Measurements from ENCODE around the gene WDR35. TPM values are rescaled to one million over a fixed set of nuclear protein-coding genes. Genes with fewer than 3 reads are reported as not detected.
A peak's percentile ranks its signal among the peaks of the same experiment; 100 is the strongest.

The WDR35 gene
- total RNA-seq, 1 experiment from 2014 or later: 17.5 TPM

GRCh38 chr2:19890104-19890503, 99.8 kb downstream of the WDR35 start:
- Mint-ChIP-seq H3K36me3 (ENCODE audit: insufficient read depth, unreplicated experiment) (peaks cover 11% of the 10 kb centered on the region), H3K9me3 (ENCODE audit: unreplicated experiment) (no peaks in the 10 kb centered on the region), H3K4me3 (ENCODE audit: unreplicated experiment) (no peak overlapping the region), H3K27me3 (ENCODE audit: insufficient read depth, unreplicated experiment) (no peaks in the 10 kb centered on the region), H3K4me1 (ENCODE audit: insufficient read depth, unreplicated experiment) (peaks cover 20% of the 10 kb centered on the region), H3K27ac (ENCODE audit: low read depth, unreplicated experiment) (peak overlapping the region; percentile 27)
- no peak for TF ChIP-seq CTCF (IDR thresholded peaks at IDR 0.05; ENCODE audit: unreplicated experiment)
- DNase-seq (ENCODE audit: unreplicated experiment): no peak
- POLR2A ChIA-PET: interaction anchor here (0.6 to 1.5 kb wide), 2 partner anchors 10 to 463 kb away, joined by 3 to 7 read pairs; no protein-coding TSS in a partner anchor
- CTCF ChIA-PET: no interaction called here
- intact Hi-C loops (cut with micrococcal nuclease): no loop called here
- no TSS peak for BruUV-seq (replicated peaks)

- intact Hi-C loops (cut with micrococcal nuclease): no loop called here
- Mint-ChIP-seq H3K4me1 (ENCODE audit: insufficient read depth, unreplicated experiment) (peaks cover 14% of the 10 kb centered on the region), H3K9me3 (ENCODE audit: unreplicated experiment) (no peaks in the 10 kb centered on the region), H3K27ac (ENCODE audit: low read depth, unreplicated experiment) (no peak overlapping the region), H3K4me3 (ENCODE audit: unreplicated experiment) (no peak overlapping the region), H3K27me3 (ENCODE audit: insufficient read depth, unreplicated experiment) (no peaks in the 10 kb centered on the region), H3K36me3 (ENCODE audit: insufficient read depth, unreplicated experiment) (peaks cover 4% of the 10 kb centered on the region)
- CTCF ChIA-PET: interaction anchor here (0.8 to 1.3 kb wide), 2 partner anchors 9 to 15 kb away, joined by 4 read pairs; no protein-coding TSS in a partner anchor
- POLR2A ChIA-PET: interaction anchor here (1.5 kb wide), 1 partner anchor 11 kb away, joined by 7 read pairs; no protein-coding TSS in a partner anchor
- TF ChIP-seq CTCF (IDR thresholded peaks at IDR 0.05; ENCODE audit: unreplicated experiment): no peak
- BruUV-seq (replicated peaks): no TSS peak
- DNase-seq (ENCODE audit: unreplicated experiment): no peak
Measured at GRCh38 chr2:19888831-19889230, 101.1 kb downstream of the WDR35 start.

- BruUV-seq (replicated peaks): no TSS peak
- Mint-ChIP-seq H3K4me1 (ENCODE audit: insufficient read depth, unreplicated experiment) (peaks cover 14% of the 10 kb centered on the region), H3K27ac (ENCODE audit: low read depth, unreplicated experiment) (no peak overlapping the region), H3K36me3 (ENCODE audit: insufficient read depth, unreplicated experiment) (peaks cover 4% of the 10 kb centered on the region), H3K4me3 (ENCODE audit: unreplicated experiment) (no peak overlapping the region), H3K27me3 (ENCODE audit: insufficient read depth, unreplicated experiment) (no peaks in the 10 kb centered on the region), H3K9me3 (ENCODE audit: unreplicated experiment) (no peaks in the 10 kb centered on the region)
- DNase-seq (ENCODE audit: unreplicated experiment): no peak
- intact Hi-C loops (cut with micrococcal nuclease): no loop called here
- CTCF ChIA-PET: interaction anchor here (0.6 to 1.3 kb wide), 2 partner anchors 11 to 26 kb away, joined by 3 to 4 read pairs; no protein-coding TSS in a partner anchor
- POLR2A ChIA-PET: interaction anchor here (2.5 kb wide), 1 partner anchor 11 kb away, joined by 10 read pairs; no protein-coding TSS in a partner anchor
- no peak for TF ChIP-seq CTCF (IDR thresholded peaks at IDR 0.05; ENCODE audit: unreplicated experiment)
Measured at GRCh38 chr2:19887510-19887909, 102.4 kb downstream of the WDR35 start.

- H3K4me1 Mint-ChIP-seq (ENCODE audit: insufficient read depth, unreplicated experiment): peaks cover 14% of the 10 kb centered on the region
- H3K36me3 Mint-ChIP-seq (ENCODE audit: insufficient read depth, unreplicated experiment): peaks cover 1% of the 10 kb centered on the region
- H3K27me3 Mint-ChIP-seq (ENCODE audit: insufficient read depth, unreplicated experiment): no peaks in the 10 kb centered on the region
- no peak overlapping the region for H3K4me3 Mint-ChIP-seq (ENCODE audit: unreplicated experiment)
- H3K27ac Mint-ChIP-seq (ENCODE audit: low read depth, unreplicated experiment): peak overlapping the region; percentile 43
- no peak for TF ChIP-seq CTCF (IDR thresholded peaks at IDR 0.05; ENCODE audit: unreplicated experiment)
- H3K9me3 Mint-ChIP-seq (ENCODE audit: unreplicated experiment): no peaks in the 10 kb centered on the region
- intact Hi-C loops (cut with micrococcal nuclease): no loop called here
- peak; percentile 48 for DNase-seq (ENCODE audit: unreplicated experiment)
- BruUV-seq (replicated peaks): no TSS peak
- ChIA-PET CTCF (no interaction called here), POLR2A (interaction anchor here (0.7 to 2.5 kb wide), 2 partner anchors 12 to 13 kb away, joined by 3 to 10 read pairs; no protein-coding TSS in a partner anchor)
Measured at GRCh38 chr2:19886261-19886660, 103.6 kb downstream of the WDR35 start.

Data from MCF 10A (cell line).